ENCODE data around the gene BHLHE23.
A peak's percentile ranks its signal among the peaks of the same experiment; 100 is the strongest.

BHLHE23 gene

GRCh38 chr20:63025534-63026331, 19.0 kb upstream of the BHLHE23 start:
- DNase-seq (ENCODE audit: low spot score) = peak; percentile 78

GRCh38 chr20:63024573-63025392, 18.0 kb upstream of the BHLHE23 start:
- DNase-seq (ENCODE audit: low spot score) = no peak

DNA sequence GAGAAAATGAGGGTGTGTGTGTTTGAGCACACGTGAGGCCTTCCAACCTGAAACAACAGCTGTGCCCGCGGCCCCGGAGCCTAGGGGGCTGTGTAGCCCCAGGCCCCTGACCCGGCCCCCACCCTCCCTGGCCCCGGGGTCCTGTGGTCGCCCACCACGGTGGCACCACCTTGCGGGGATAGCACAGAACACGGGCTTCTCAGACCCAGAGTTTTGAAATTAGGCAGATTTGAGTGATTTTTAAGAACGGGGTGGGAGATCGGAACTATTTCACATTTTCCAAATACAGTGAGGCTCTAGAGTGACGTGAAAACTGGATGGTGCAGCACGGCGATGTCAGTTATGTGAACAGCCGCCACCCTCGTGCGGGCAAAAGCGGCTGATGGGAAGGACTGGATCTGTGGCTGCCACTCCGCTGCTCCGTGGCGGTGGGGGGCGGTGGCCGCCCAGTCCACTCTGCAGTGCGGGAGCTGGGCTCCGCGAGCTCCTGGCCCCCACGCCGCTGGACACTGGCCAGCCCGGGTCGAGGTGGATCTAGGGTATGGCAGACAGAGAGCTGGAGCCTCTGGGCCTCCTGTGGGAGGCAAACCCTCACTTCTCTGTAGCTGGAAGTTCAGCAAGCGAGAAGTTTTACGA, 17.3 kb upstream of the BHLHE23 start:
- DNase-seq (ENCODE audit: low spot score) = no peak

DNA sequence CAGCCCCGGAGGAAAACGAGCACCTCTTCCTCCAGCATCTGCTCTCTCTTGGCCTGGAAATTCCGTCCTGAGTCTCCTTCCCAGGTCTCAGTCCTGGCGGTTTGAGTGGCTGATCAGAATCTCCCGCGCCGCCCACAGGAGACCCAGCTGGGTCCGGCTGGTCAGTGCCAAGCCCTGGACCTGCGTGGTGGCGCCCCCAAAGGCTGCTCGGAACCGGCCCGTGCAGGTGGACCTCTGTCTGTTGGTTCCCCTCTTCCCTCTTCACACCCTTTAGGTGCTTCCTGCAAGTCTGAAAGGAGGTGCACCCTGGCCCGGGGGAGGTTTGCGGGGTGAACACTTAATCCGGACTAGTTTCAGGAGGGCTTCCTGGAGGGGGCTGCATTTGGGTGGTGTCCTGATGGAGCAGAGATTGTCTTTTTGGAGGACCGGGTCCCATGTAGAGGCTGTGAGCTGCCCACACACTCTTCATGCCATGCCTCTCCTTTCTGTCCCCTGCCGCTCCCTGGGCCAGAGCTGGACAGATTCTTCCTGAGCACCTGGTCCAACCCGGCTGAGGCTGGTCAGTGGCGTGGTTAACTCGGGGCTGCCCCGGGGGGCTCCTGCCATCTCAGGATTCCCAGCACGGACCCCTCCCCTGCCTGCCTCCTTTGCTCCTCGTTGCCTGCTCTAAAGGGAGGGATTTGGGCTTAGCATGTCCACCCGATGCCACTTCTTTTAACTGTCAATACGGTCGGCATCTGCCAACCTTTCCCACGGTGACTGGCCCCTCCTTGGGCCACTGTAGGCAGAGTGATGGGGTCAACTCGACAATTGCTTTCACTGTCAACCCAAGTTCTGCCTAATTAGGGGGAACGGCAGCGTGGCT, 16.5 kb upstream of the BHLHE23 start:
- no peak for DNase-seq (ENCODE audit: low spot score)

DNA sequence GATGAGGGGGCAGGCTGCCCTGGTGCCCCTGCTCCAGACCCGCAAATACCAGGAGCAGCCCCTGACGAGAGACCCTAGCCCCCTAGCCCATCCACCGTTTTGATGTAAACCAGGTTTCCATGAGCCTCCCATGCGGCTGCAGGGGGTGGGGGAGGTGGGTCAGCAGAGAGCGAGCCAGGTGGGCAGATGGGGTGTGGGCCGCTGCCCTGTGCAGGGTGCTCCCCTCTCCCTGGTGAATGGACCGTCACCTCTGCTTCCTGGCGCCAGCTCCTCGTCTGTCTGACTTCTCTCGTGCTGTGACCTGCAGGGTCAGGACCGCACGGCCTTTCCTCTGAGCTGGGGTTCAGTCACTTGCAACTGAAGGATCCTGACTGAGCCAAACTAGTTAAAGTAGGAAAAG, 15.7 kb upstream of the BHLHE23 start:
- no peak for DNase-seq (ENCODE audit: low spot score)

- no peak for DNase-seq (ENCODE audit: low spot score)
Observed at GRCh38 chr20:63021356-63022321, 14.9 kb upstream of the BHLHE23 start.

GRCh38 chr20:63020681-63021080, 13.9 kb upstream of the BHLHE23 start:
- DNase-seq (ENCODE audit: low spot score) = no peak

DNA sequence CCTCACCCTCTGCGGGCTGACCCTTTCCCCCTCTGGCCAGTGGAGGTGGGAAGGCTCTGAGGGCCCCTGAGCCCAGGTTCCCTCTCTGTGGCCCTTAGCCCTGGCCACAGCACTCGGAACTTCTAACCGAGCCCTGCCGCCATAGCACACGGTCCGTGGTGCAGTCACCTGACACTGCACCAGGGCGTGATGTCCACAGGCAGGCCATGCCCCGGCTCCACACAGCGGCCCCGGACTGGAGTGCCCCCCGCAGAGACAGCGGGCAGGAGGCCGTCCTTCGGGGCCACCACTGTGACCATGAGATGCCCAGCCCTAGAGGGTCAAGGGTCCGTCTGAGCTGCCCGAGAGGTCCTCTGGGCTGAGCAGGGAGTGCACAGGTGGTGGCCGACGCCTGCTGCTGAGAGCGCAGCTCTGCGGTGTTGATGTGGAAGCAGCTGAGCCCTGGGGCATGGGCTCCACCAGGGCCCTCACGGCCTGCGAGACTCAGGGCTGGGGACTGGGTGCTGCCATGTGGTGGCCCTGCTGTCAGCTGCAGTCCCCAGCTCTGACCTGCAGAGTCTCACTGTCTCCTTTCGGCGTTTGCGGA, 11.2 kb upstream of the BHLHE23 start:
- DNase-seq (ENCODE audit: low spot score) = no peak

DNA sequence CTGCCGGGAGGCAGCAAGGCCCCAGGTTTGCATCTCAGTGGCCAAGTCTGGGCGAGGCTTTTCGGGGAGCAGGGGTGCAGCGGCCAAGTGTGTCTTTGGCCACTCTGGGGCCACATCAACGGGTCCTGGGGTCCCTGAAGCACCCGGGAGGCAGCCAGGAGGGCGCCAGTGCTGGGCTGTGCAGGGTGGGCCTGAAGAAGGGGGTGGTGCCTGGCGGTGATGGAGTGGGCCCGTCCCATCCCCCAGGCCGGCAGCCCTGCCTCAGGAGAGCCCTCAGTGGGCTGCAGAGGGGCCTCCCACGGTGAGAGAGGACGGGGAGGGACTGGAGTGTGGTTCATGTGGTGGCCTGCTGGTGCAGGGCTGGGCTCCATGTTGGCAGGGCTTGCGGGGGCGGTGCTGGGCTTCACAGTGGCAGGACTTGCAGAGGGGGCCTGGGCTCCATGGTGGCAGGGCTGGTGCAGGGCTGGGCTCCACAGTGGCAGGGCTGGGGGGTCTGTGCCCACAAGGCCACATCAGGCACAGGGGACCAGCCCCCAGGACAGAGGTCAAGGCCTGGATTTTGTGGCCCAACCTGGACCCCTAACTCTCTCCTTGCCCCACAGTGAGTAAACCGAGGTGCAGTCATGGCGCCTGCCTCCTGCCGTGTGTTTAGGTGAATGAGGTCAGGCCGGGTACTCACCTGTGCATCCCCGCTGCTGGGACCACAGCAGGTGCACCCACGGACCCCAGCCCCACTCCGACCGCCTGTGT, 10.5 kb upstream of the BHLHE23 start:
- no peak for DNase-seq (ENCODE audit: low spot score)

- DNase-seq (ENCODE audit: low spot score) = no peak
Observed at GRCh38 chr20:63016514-63017075, 9.8 kb upstream of the BHLHE23 start.

DNA sequence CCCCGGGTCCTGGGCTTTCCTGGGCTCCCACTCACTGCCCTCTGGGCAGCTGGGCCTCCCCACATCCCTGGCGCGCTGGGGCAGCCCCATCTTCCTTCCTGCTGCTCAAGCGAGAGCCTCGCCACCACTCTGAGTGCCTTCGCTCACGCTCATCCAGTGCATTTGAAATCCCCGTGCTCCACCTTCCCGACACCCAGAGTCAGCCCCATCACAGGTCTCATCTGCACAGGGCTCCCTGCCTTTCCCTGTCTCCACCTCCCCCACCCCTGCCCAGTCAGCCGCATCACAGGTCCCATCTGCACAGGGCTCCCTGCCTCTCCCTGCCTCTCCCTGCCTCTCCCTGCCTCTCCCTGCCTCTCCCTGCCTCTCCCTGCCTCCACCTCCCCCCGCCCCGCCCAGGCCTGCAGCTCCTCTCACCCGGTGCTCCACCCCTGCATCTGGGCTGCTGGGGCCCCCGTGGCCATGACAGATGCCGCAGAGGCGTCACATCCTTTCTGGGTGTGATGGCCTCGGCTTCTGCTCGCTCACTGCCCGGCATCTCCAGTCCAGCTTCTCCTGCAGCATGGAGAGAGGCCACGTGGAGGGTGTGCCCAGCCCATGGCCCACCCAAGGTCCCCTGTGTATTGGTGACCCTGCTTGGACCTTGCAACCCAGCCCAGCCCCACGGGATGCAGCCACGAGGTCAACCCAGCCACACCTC, 9.0 kb upstream of the BHLHE23 start:
- DNase-seq (ENCODE audit: low spot score) = no peak

- DNase-seq (ENCODE audit: low spot score) = no peak
Observed at GRCh38 chr20:63015147-63015661, 8.4 kb upstream of the BHLHE23 start.

GRCh38 chr20:63014710-63015109, 7.9 kb upstream of the BHLHE23 start:
- DNase-seq (ENCODE audit: low spot score) = no peak

DNA sequence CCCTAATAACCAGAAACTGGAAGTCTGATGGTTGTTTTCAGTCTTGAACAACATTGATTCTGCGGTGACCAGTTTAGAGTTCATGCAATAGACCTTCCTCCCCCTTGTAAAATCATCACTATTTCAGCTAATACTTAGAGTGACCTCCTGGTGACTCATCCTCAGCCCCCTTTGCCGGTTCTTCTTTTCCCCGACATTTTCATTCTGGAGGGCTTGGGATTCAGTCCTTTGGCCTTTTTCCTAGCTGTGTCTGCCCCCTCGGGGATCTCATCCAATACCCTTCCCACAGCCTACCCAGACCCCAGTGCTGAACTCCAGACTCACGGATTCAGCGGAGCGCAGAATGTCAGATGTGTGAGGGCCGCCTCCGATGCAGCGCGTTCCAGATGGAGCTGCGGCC, 7.5 kb upstream of the BHLHE23 start:
- DNase-seq (ENCODE audit: low spot score) = no peak

DNA sequence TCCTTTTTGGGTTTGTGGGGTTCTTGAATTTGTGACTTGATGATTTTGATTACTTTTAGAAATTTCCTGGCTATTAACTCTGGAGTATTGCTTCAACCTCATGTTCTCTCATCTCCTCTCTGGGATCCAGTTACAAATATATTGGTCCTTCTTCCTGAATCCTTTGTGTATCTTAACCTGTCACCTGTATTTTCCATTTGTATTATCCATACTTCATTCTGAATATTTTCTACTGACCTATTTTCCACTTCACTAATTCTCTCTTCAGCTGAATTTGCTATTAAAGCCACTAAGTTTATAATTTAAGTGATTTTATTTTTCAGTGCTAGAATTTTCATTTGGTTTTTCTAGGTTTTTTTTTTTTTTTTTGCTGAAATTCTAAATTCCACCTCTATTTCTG, 6.4 kb upstream of the BHLHE23 start:
- DNase-seq (ENCODE audit: low spot score) = no peak

GRCh38 chr20:63011798-63012197, 5.0 kb upstream of the BHLHE23 start:
- no peak for DNase-seq (ENCODE audit: low spot score)

- DNase-seq (ENCODE audit: low spot score) = no peak
Observed at GRCh38 chr20:63009988-63010769, 3.4 kb upstream of the BHLHE23 start.

Measured in AG20443 (cell line).